Measurements from ENCODE around the gene PLA2G2F.
A peak's percentile ranks its signal among the peaks of the same experiment; 100 is the strongest.
"Not testable (repeated sequence)": the region's sequence is repeated elsewhere in the genome, so short reads cannot be mapped to it uniquely, and the experiment has no call there.

Gene PLA2G2F

GRCh38 chr1:20114021-20114648, 25.0 kb upstream of the PLA2G2F start:
- DNase-seq (ENCODE audit: low read depth in 2 of 2) = no peak

- no peak for DNase-seq (ENCODE audit: low read depth in 2 of 2)
Observed at GRCh38 chr1:20115479-20115878, 23.6 kb upstream of the PLA2G2F start.

- no peak for DNase-seq (ENCODE audit: low read depth in 2 of 2)
Observed at GRCh38 chr1:20115916-20116315, 23.2 kb upstream of the PLA2G2F start.

GRCh38 chr1:20117236-20117635, 21.9 kb upstream of the PLA2G2F start:
- DNase-seq (ENCODE audit: low read depth in 2 of 2) = no peak

- no peak for DNase-seq (ENCODE audit: low read depth in 2 of 2)
Observed at GRCh38 chr1:20119347-20119746, 19.8 kb upstream of the PLA2G2F start, which contains the start of gene PLA2G2D. PLA2G2D (minus strand) TSS chr1:20119536; CDS start chr1:20119498, 38 bp downstream.

- no peak for DNase-seq (ENCODE audit: low read depth in 2 of 2)
Observed at GRCh38 chr1:20120796-20121195, 18.3 kb upstream of the PLA2G2F start.

- no peak for DNase-seq (ENCODE audit: low read depth in 2 of 2)
Observed at GRCh38 chr1:20123722-20124455, 15.2 kb upstream of the PLA2G2F start.

- peak; percentile 34 to 43 for DNase-seq (ENCODE audit: low read depth in 2 of 2)
Observed at GRCh38 chr1:20124456-20125057, 14.6 kb upstream of the PLA2G2F start.

GRCh38 chr1:20125100-20125499, 14.0 kb upstream of the PLA2G2F start:
- no peak for DNase-seq (ENCODE audit: low read depth in 2 of 2)

- DNase-seq (ENCODE audit: low read depth in 2 of 2) = no peak
Observed at GRCh38 chr1:20126041-20126805, 12.9 kb upstream of the PLA2G2F start.

GRCh38 chr1:20126806-20127440, 12.2 kb upstream of the PLA2G2F start:
- no peak for DNase-seq (ENCODE audit: low read depth in 2 of 2)

- not testable (repeated sequence) for DNase-seq (ENCODE audit: low read depth in 2 of 2)
Observed at GRCh38 chr1:20130518-20130917, 8.6 kb upstream of the PLA2G2F start.

- no peak for DNase-seq (ENCODE audit: low read depth in 2 of 2)
Observed at GRCh38 chr1:20134995-20135394, 4.1 kb upstream of the PLA2G2F start.

- no peak for DNase-seq (ENCODE audit: low read depth in 2 of 2)
Observed at GRCh38 chr1:20136249-20136648, 2.9 kb upstream of the PLA2G2F start.

- no peak for DNase-seq (ENCODE audit: low read depth in 2 of 2)
Observed at GRCh38 chr1:20137055-20137454, 2.1 kb upstream of the PLA2G2F start.

GRCh38 chr1:20137604-20138003, 1.5 kb upstream of the PLA2G2F start:
- no peak for DNase-seq (ENCODE audit: low read depth in 2 of 2)

GRCh38 chr1:20138346-20138745, 777 bp upstream of the PLA2G2F start:
- DNase-seq (ENCODE audit: low read depth in 2 of 2) = no peak

GRCh38 chr1:20139776-20140612, 871 bp downstream of the PLA2G2F start:
- DNase-seq (ENCODE audit: low read depth in 2 of 2) = no peak

- no peak for DNase-seq (ENCODE audit: low read depth in 2 of 2)
Observed at GRCh38 chr1:20141001-20141400, 1.9 kb downstream of the PLA2G2F start.

- DNase-seq (ENCODE audit: low read depth in 2 of 2) = no peak
Observed at GRCh38 chr1:20141466-20141865, 2.3 kb downstream of the PLA2G2F start.

Data from fibroblast of skin of left quadriceps (primary cell).